ENCODE data around the gene HBA1. TPM values are rescaled to one million over a fixed set of nuclear protein-coding genes. Genes with fewer than 3 reads are reported as not detected.

Gene HBA1
- total and polyA plus RNA-seq, 2 of the 8 experiments (the other 6 are each of a cell fraction or from before 2014, with no cell fraction given) = 2.3 TPM

- CTCF ChIA-PET (ENCODE audit: partially characterized antibody) = interaction anchor here (0.8 to 1.6 kb wide), 3 partner anchors 9 to 41 kb away, joined by 3 to 6 read pairs (median 3); no protein-coding TSS in a partner anchor
- WGBS, 2 experiments (ENCODE audit: extremely low coverage in 1 of 2, insufficient coverage in 1 of 2, insufficient read length in 1 of 2, insufficient replicate concordance in 2 of 2, low coverage in 1 of 2, low lambda C conversion rate in 2 of 2, missing lambda C conversion rate in 1 of 2) = 67% methylated on average over 6 of the region's 6 CpGs; no CpG with 5 or more reads in 1 of the 2 experiments
- DNase-seq (ENCODE audit: low read depth in 1 of 2, low spot score in 2 of 2) = no peak
- no peak for TF ChIP-seq BACH1 (IDR thresholded peaks at IDR 0.05; ENCODE audit: low read length)
- no peak for TF ChIP-seq BRCA1 (IDR thresholded peaks at IDR 0.05; ENCODE audit: low read depth, low read length)
- no peak for TF ChIP-seq NANOG (IDR thresholded peaks at IDR 0.05; ENCODE audit: insufficient read depth, low read depth, low read length, poor library complexity, severe bottlenecking)
- no peak for TF ChIP-seq RBBP5 (IDR thresholded peaks at IDR 0.05; ENCODE audit: borderline replicate concordance, low read depth, low read length)
- TF ChIP-seq TAF7 (optimal IDR thresholded peaks at IDR 0.05; ENCODE audit: borderline replicate concordance, low read depth, low read length) = no peak
- TF ChIP-seq RFX5 (IDR thresholded peaks at IDR 0.05; ENCODE audit: borderline replicate concordance, low read depth, low read length) = no peak
- no peak for TF ChIP-seq SP2 (IDR thresholded peaks at IDR 0.05; ENCODE audit: low read length)
- TF ChIP-seq SRF (IDR thresholded peaks at IDR 0.05; ENCODE audit: low read depth, low read length) = no peak
- no peak for TF ChIP-seq HDAC2 (IDR thresholded peaks at IDR 0.05; ENCODE audit: borderline replicate concordance in 1 of 2, low read depth in 2 of 2, low read length in 2 of 2)
- TF ChIP-seq EGR1 (IDR thresholded peaks at IDR 0.05; ENCODE audit: borderline replicate concordance, low read depth, low read length) = no peak
- no peak for TF ChIP-seq JUND (IDR thresholded peaks at IDR 0.05; ENCODE audit: low read length)
Observed at GRCh38 chr16:159136-159849, 17.2 kb upstream of the HBA1 start.

More at GRCh38 chr16:159136-159849, 17.2 kb upstream of the HBA1 start:
- Histone ChIP-seq H3K36me3 (ENCODE audit: control insufficient read depth in 2 of 4, insufficient read depth in 4 of 4, low read length in 3 of 4) (no peaks in the 10 kb centered on the region), H3K27me3 (replicated peaks in 1 of 4; ENCODE audit: control insufficient read depth in 3 of 4, extremely low read depth in 1 of 4, insufficient read depth in 3 of 4, low read length in 3 of 4) (peaks cover 2 to 33% (median 28%) of the 10 kb centered on the region in 4 experiments), H3K23me2 (ENCODE audit: low read depth, low read length) (peaks cover 6% of the 10 kb centered on the region; the same call in 1 of the 2 replicates), H2BK120ac (replicated peaks; ENCODE audit: low read depth, low read length) (no peak overlapping the region), H4K91ac (replicated peaks; ENCODE audit: insufficient read length, low read length) (no peak overlapping the region), H2AFZ (ENCODE audit: low read length) (no peak overlapping the region), H4K8ac (ENCODE audit: extremely low read depth, insufficient read depth, low read length) (0 out of 2 replicates have a peak overlapping the region, but pooled peaks have one; percentile 21), H3K56ac (replicated peaks; ENCODE audit: insufficient read length, low read depth, low read length) (no peak overlapping the region), H3K9me3 (ENCODE audit: insufficient read depth in 2 of 2, low read depth in 1 of 2, low read length in 1 of 2) (no peaks in the 10 kb centered on the region), H3K27ac (ENCODE audit: low read depth, low read length) (no peak overlapping the region), H3K79me1 (ENCODE audit: low read depth, low read length) (no peaks in the 10 kb centered on the region), H3K23ac (ENCODE audit: insufficient read length) (no peak overlapping the region), H3K4ac (replicated peaks; ENCODE audit: insufficient read length, low read depth, low read length) (no peak overlapping the region), H2BK12ac (ENCODE audit: low read depth, low read length) (peak overlapping the region; percentile 50; the same call in 1 of the 2 replicates), H3K4me2 (ENCODE audit: insufficient read depth in 1 of 2, low read depth in 2 of 2, low read length in 2 of 2) (no peak overlapping the region), H3K14ac (ENCODE audit: insufficient read length) (no peak overlapping the region), H4K5ac (ENCODE audit: insufficient read length, low read depth, low read length) (no peak overlapping the region), H2BK15ac (ENCODE audit: low read length) (no peak overlapping the region), H4K20me1 (replicated peaks in 1 of 2; ENCODE audit: control insufficient read depth in 1 of 2, insufficient read depth in 2 of 2, low read length in 2 of 2) (no peaks in the 10 kb centered on the region), H3K79me2 (ENCODE audit: control insufficient read depth in 1 of 2, insufficient read depth in 2 of 2, low read length in 2 of 2) (no peaks in the 10 kb centered on the region), H3K4me3 (ENCODE audit: extremely low read depth in 1 of 4, insufficient read depth in 2 of 4, low read depth in 3 of 4, low read length in 4 of 4) (no peak overlapping the region), H3K18ac (ENCODE audit: extremely low read depth, low read length) (no peak overlapping the region), H2BK20ac (ENCODE audit: low read length) (no peak overlapping the region), H3K9ac (replicated peaks in 1 of 4; ENCODE audit: extremely low read depth in 1 of 4, low read depth in 3 of 4, low read length in 3 of 4) (no peak overlapping the region), H3K4me1 (replicated peaks in 1 of 4; ENCODE audit: control insufficient read depth in 3 of 4, insufficient read depth in 4 of 4, low read length in 3 of 4) (peaks cover 0 to 2% (median 0%) of the 10 kb centered on the region in 4 experiments; a peak in 2 of 7 replicates), H2BK5ac (ENCODE audit: low read depth, low read length) (no peak overlapping the region), H2AK5ac (ENCODE audit: low read depth, low read length) (no peak overlapping the region)
- POLR2A ChIA-PET (ENCODE audit: partially characterized antibody) = no interaction called here
- FAIRE-seq = no peak
